ENCODE measurements around the gene LEPROT.

The LEPROT gene

GRCh38 chr1:65409314-65409713, 11.2 kb upstream of the LEPROT start:
- DNase-seq (ENCODE audit: low read depth, low spot score) = no peak
- no peak for TF ChIP-seq CTCF (IDR thresholded peaks at IDR 0.05; ENCODE audit: insufficient read depth, low read length, missing control alignments)
- no peak overlapping the region for H3K4me3 ChIP-seq (ENCODE audit: low read depth, low read length)
- ChIA-PET CTCF (interaction anchor here (1.3 kb wide), 1 partner anchor 16 kb away, joined by 4 read pairs; no protein-coding TSS in a partner anchor), POLR2A (no interaction called here)

- no peak for TF ChIP-seq CTCF (IDR thresholded peaks at IDR 0.05; ENCODE audit: insufficient read depth, low read length, missing control alignments)
- POLR2A ChIA-PET = interaction anchor here (1.0 kb wide), 1 partner anchor 10 kb away, joined by 3 read pairs; no protein-coding TSS in a partner anchor
- CTCF ChIA-PET = interaction anchor here (1.3 kb wide), 1 partner anchor 16 kb away, joined by 4 read pairs; no protein-coding TSS in a partner anchor
- DNase-seq (ENCODE audit: low read depth, low spot score) = no peak
- no peak overlapping the region for H3K4me3 ChIP-seq (ENCODE audit: low read depth, low read length)
Observed at GRCh38 chr1:65409816-65410326, 10.6 kb upstream of the LEPROT start.

- H3K4me3 ChIP-seq (ENCODE audit: low read depth, low read length) = no peak overlapping the region
- ChIA-PET POLR2A (interaction anchor here (0.5 to 0.6 kb wide), 2 partner anchors 14 to 165 kb away, joined by 3 read pairs; no protein-coding TSS in a partner anchor), CTCF (interaction anchor here (1.7 kb wide), 1 partner anchor 47 kb away, joined by 5 read pairs; no protein-coding TSS in a partner anchor)
- TF ChIP-seq CTCF (IDR thresholded peaks at IDR 0.05; ENCODE audit: insufficient read depth, low read length, missing control alignments) = no peak
- no peak for DNase-seq (ENCODE audit: low read depth, low spot score)
Observed at GRCh38 chr1:65412256-65412983, 8.0 kb upstream of the LEPROT start.

GRCh38 chr1:65412984-65413375, 7.5 kb upstream of the LEPROT start:
- DNase-seq (ENCODE audit: low read depth, low spot score) = peak; percentile 64
- ChIA-PET CTCF (no interaction called here), POLR2A (interaction anchor here (0.5 to 0.6 kb wide), 2 partner anchors 14 to 166 kb away, joined by 3 read pairs; no protein-coding TSS in a partner anchor)
- H3K4me3 ChIP-seq (ENCODE audit: low read depth, low read length) = no peak overlapping the region
- no peak for TF ChIP-seq CTCF (IDR thresholded peaks at IDR 0.05; ENCODE audit: insufficient read depth, low read length, missing control alignments)

- no peak for TF ChIP-seq CTCF (IDR thresholded peaks at IDR 0.05; ENCODE audit: insufficient read depth, low read length, missing control alignments)
- DNase-seq (ENCODE audit: low read depth, low spot score) = no peak
- no peak overlapping the region for H3K4me3 ChIP-seq (ENCODE audit: low read depth, low read length)
- CTCF ChIA-PET = no interaction called here
- POLR2A ChIA-PET = no interaction called here
Observed at GRCh38 chr1:65414538-65414937, 5.9 kb upstream of the LEPROT start.

- POLR2A ChIA-PET = no interaction called here
- no peak for TF ChIP-seq CTCF (IDR thresholded peaks at IDR 0.05; ENCODE audit: insufficient read depth, low read length, missing control alignments)
- CTCF ChIA-PET = interaction anchor here (0.9 to 1.4 kb wide), 2 partner anchors 14 to 24 kb away, joined by 3 read pairs; no protein-coding TSS in a partner anchor
- no peak overlapping the region for H3K4me3 ChIP-seq (ENCODE audit: low read depth, low read length)
- DNase-seq (ENCODE audit: low read depth, low spot score) = no peak
Observed at GRCh38 chr1:65416767-65417166, 3.7 kb upstream of the LEPROT start.
